Motor neuron (in vitro differentiated cells): ENCODE results near the gene SNAPC2. TPM values are rescaled to one million over a fixed set of nuclear protein-coding genes. Genes with fewer than 3 reads are reported as not detected.
"Not testable (repeated sequence)": the region's sequence is repeated elsewhere in the genome, so short reads cannot be mapped to it uniquely, and the experiment has no call there.

Experiments used
- ATAC-seq, 8 experiments: fragments of 200-7000 bp; cut with Tn5 transposase; replicated peaks in 6 of 8; 2 replicates each; pipeline ENCODE4 v1.8.0; 2021; ENCODE audit warnings: mild to moderate bottlenecking in 8 of 8, moderate library complexity in 8 of 8
- H3K27ac ChIP-seq, 2 donors: fragments of 250-450 bp; sonication (Bioruptor Pico); 2 replicates each; pipeline ENCODE4 v1.9.0; 2021; ENCODE audit warnings: antibody characterized with exemption in 2 of 2, mild to moderate bottlenecking in 2 of 2, moderate library complexity in 1 of 2
- H3K4me1 ChIP-seq, 2 donors: fragments of 250-450 bp; sonication (Bioruptor Pico); replicated peaks in 1 of 2; 2 replicates each; pipeline ENCODE4 v1.6.1; 2021; ENCODE audit warnings: antibody characterized with exemption in 2 of 2, mild to moderate bottlenecking in 2 of 2, moderate library complexity in 1 of 2
- H3K4me3 ChIP-seq, 5 donors: fragments of 250-450 bp; sonication (Bioruptor Pico); 2 replicates each; pipeline ENCODE4 v1.9.0; 2021; ENCODE audit warnings: antibody characterized with exemption in 5 of 5, mild to moderate bottlenecking in 5 of 5, moderate library complexity in 4 of 5
- WGBS, 10 experiments: fragments of 450-650 bp; shearing (Covaris generic); methylation state at CpG; one replicate each; pipeline ENCODE4 v1.0.0; 2022; 5-methylcytosine and 5-hydroxymethylcytosine counted together
- in situ Hi-C, 9 experiments: fragments of 400-800 bp; cut with MboI; loops; one replicate each; pipeline ENCODE4 v1.15.0; 2021; ENCODE audit warnings: low sequenced_read_pairs in 9 of 9, low pct_unique_long_range_greater_than_20kb in 2 of 9; ENCODE audit not compliant: unreplicated experiment in 9 of 9
- total RNA-seq, 8 experiments: library from RNA; unstranded; fragments of 300-600 nt; gene quantifications; 2 replicates each; pipeline versions ENCODE4 v1.2.3 to v1.2.4, GENCODE V29; 2022

The SNAPC2 gene
- total RNA-seq, 8 experiments from 2014 or later = 12.5 to 27.1 (median 19.1) TPM

- 59 to 93% (median 80%) methylated on average over 1 to 9 of the region's 31 CpGs; no CpG with 5 or more reads in 5 of the 10 experiments for WGBS, 10 experiments
- Histone ChIP-seq H3K4me3 (no peak overlapping the region), H3K27ac (no peak overlapping the region), H3K4me1 (peaks cover 19% of the 10 kb centered on the region in 2 donors)
- in situ Hi-C loops = no loop called here
- ATAC-seq = no peak
These were observed 3.4 kb downstream of the SNAPC2 start for GRCh38 chr19:7923295-7924191.

GRCh38 chr19:7924241-7924640 lies 4.1 kb downstream of the SNAPC2 start:
- in situ Hi-C loops = no loop called here
- WGBS, 10 experiments = 46 to 100% methylated on average over 1 to 9 of the region's 12 CpGs; no CpG with 5 or more reads in 8 of the 10 experiments
- H3K4me1 ChIP-seq = peaks cover 19 to 21% of the 10 kb centered on the region in 2 donors

GRCh38 chr19:7924651-7925170 lies 4.6 kb downstream of the SNAPC2 start:
- ATAC-seq = no peak
- Histone ChIP-seq H3K4me1 (peaks cover 18 to 23% of the 10 kb centered on the region in 2 donors), H3K4me3 (peak overlapping the region; percentile 64 to 79 (median 71)), H3K27ac (peak overlapping the region; percentile 12 to 79)
- WGBS, 10 experiments = no CpG with 5 or more reads among the region's 34 CpGs
- in situ Hi-C loops = loop anchor here in 1 of 9 experiments (25.0 kb wide), 1 partner anchor 313 kb away; no protein-coding TSS in a partner anchor

More at GRCh38 chr19:7924241-7924640, 4.1 kb downstream of the SNAPC2 start:
- no peak overlapping the region for H3K27ac ChIP-seq
- H3K4me3 ChIP-seq = no peak overlapping the region
- no peak for ATAC-seq

GRCh38 chr19:7925171-7925851 lies 5.2 kb downstream of the SNAPC2 start:
- peak; percentile 7 to 50 (median 46) for ATAC-seq
- peaks cover 16 to 25% of the 10 kb centered on the region in 2 donors for H3K4me1 ChIP-seq
- H3K27ac ChIP-seq = peak overlapping the region; percentile 79 to 81
- 0% methylated on average over 5 of the region's 98 CpGs; no CpG with 5 or more reads in 9 of the 10 experiments for WGBS, 10 experiments
- peak overlapping the region; percentile 64 to 79 (median 71) for H3K4me3 ChIP-seq
- in situ Hi-C loops = loop anchor here in 1 of 9 experiments (25.0 kb wide), 1 partner anchor 312 kb away; no protein-coding TSS in a partner anchor

GRCh38 chr19:7926021-7926726 lies 6.0 kb downstream of the SNAPC2 start, which contains the start of gene CTXN1:
TSS of gene CTXN1 (minus strand) at chr19:7926135. CDS start at chr19:7925538, 597 bp downstream.
- H3K4me1 ChIP-seq = peaks cover 16 to 25% of the 10 kb centered on the region in 2 donors
- peak within 1 kb of the TSS; percentile 64 to 79 (median 71) for H3K4me3 ChIP-seq
- peak; percentile 47 to 64 (median 55) for ATAC-seq
- H3K27ac ChIP-seq = peak within 1 kb of the TSS; percentile 79 to 81
- in situ Hi-C loops = loop anchor here in 1 of 9 experiments (25.0 kb wide), 1 partner anchor 311 kb away; no protein-coding TSS in a partner anchor
- WGBS, 10 experiments = 0 to 30% (median 3%) methylated on average over 1 to 6 of the region's 65 CpGs; no CpG with 5 or more reads in 6 of the 10 experiments

GRCh38 chr19:7926727-7927604 lies 6.8 kb downstream of the SNAPC2 start:
- ATAC-seq = no peak
- WGBS, 10 experiments = 73 to 96% (median 75%) methylated on average over 2 to 5 of the region's 32 CpGs; no CpG with 5 or more reads in 6 of the 10 experiments
- peaks cover 9 to 18% of the 10 kb centered on the region in 2 donors for H3K4me1 ChIP-seq
- peak overlapping the region in 2 of 5 donors; percentile 77 to 79 for H3K4me3 ChIP-seq
- in situ Hi-C loops = loop anchor here in 1 of 9 experiments (25.0 kb wide), 1 partner anchor 310 kb away; no protein-coding TSS in a partner anchor
- no peak overlapping the region for H3K27ac ChIP-seq

GRCh38 chr19:7927605-7928333 lies 7.6 kb downstream of the SNAPC2 start:
- no peak overlapping the region for H3K27ac ChIP-seq
- peaks cover 8 to 18% of the 10 kb centered on the region in 2 donors for H3K4me1 ChIP-seq
- no peak overlapping the region for H3K4me3 ChIP-seq
- in situ Hi-C loops = loop anchor here in 1 of 9 experiments (25.0 kb wide), 1 partner anchor 310 kb away; no protein-coding TSS in a partner anchor
- 89 to 92% (median 90%) methylated on average over 2 to 13 of the region's 23 CpGs; no CpG with 5 or more reads in 6 of the 10 experiments for WGBS, 10 experiments
- no peak for ATAC-seq

- in situ Hi-C loops = loop anchor here in 1 of 9 experiments (25.0 kb wide), 1 partner anchor 309 kb away; no protein-coding TSS in a partner anchor
- ATAC-seq = peak in 1 of 8 experiments; percentile 3
- no peak overlapping the region for H3K4me3 ChIP-seq
- peaks cover 8 to 18% of the 10 kb centered on the region in 2 donors for H3K4me1 ChIP-seq
- WGBS, 10 experiments = 34 to 100% (median 91%) methylated on average over 1 to 9 of the region's 9 CpGs; no CpG with 5 or more reads in 3 of the 10 experiments
- H3K27ac ChIP-seq = no peak overlapping the region
These were observed 8.2 kb downstream of the SNAPC2 start for GRCh38 chr19:7928334-7928706.

- Histone ChIP-seq H3K4me1 (peaks cover 8 to 18% of the 10 kb centered on the region in 2 donors), H3K27ac (peak overlapping the region in 1 of 2 donors; percentile 40), H3K4me3 (no peak overlapping the region)
- 5 to 85% (median 74%) methylated on average over 5 to 13 of the region's 24 CpGs for WGBS, 10 experiments
- in situ Hi-C loops = loop anchor here in 1 of 9 experiments (25.0 kb wide), 1 partner anchor 308 kb away; no protein-coding TSS in a partner anchor
- ATAC-seq = peak in 3 of 8 experiments; percentile 6 to 28 (median 15)
These were observed 8.9 kb downstream of the SNAPC2 start for GRCh38 chr19:7928741-7929701.

- H3K27ac ChIP-seq, H3K4me3 ChIP-seq, ATAC-seq: not testable (repeated sequence)
- H3K4me1 ChIP-seq = peaks cover 8 to 16% of the 10 kb centered on the region in 2 donors
- in situ Hi-C loops = loop anchor here in 1 of 9 experiments (25.0 kb wide), 1 partner anchor 307 kb away; no protein-coding TSS in a partner anchor
- WGBS, 10 experiments = 80 to 100% (median 91%) methylated on average over 2 to 3 of the region's 11 CpGs; no CpG with 5 or more reads in 6 of the 10 experiments
These were observed 9.9 kb downstream of the SNAPC2 start for GRCh38 chr19:7930030-7930429.
